Measurements from ENCODE around the gene VAV2. TPM values are rescaled to one million over a fixed set of nuclear protein-coding genes. Genes with fewer than 3 reads are reported as not detected.

The VAV2 gene
- polyA plus RNA-seq, 1 experiment = 9.0 TPM

- Histone ChIP-seq H3K4me3 (ENCODE audit: low read depth, low read length) (no peak overlapping the region), H3K27me3 (ENCODE audit: control insufficient read depth, insufficient read depth, low read length) (no peaks in the 10 kb centered on the region), H3K9me3 (ENCODE audit: control insufficient read depth, insufficient read depth, low read length) (peaks cover 8% of the 10 kb centered on the region; the same call in 1 of the 2 replicates), H3K27ac (ENCODE audit: low read depth, low read length) (no peak overlapping the region)
- ChIA-PET CTCF (no interaction called here), POLR2A (no interaction called here)
- no peak for TF ChIP-seq CTCF (IDR thresholded peaks at IDR 0.05; ENCODE audit: low read depth, low read length)
- DNase-seq (ENCODE audit: low read depth, low spot score) = no peak
Observed at GRCh38 chr9:133844398-133844784, 147.7 kb downstream of the VAV2 start.

GRCh38 chr9:133843751-133844397 is 148.2 kb downstream of the VAV2 start:
- ChIA-PET CTCF (no interaction called here), POLR2A (no interaction called here)
- no peak for TF ChIP-seq CTCF (IDR thresholded peaks at IDR 0.05; ENCODE audit: low read depth, low read length)
- Histone ChIP-seq H3K4me3 (ENCODE audit: low read depth, low read length) (no peak overlapping the region), H3K9me3 (ENCODE audit: control insufficient read depth, insufficient read depth, low read length) (peaks cover 8% of the 10 kb centered on the region; the same call in 1 of the 2 replicates), H3K27me3 (ENCODE audit: control insufficient read depth, insufficient read depth, low read length) (no peaks in the 10 kb centered on the region), H3K27ac (ENCODE audit: low read depth, low read length) (no peak overlapping the region)
- no peak for DNase-seq (ENCODE audit: low read depth, low spot score)

GRCh38 chr9:133843250-133843649 is 148.9 kb downstream of the VAV2 start:
- no peak for TF ChIP-seq CTCF (IDR thresholded peaks at IDR 0.05; ENCODE audit: low read depth, low read length)
- H3K27ac ChIP-seq (ENCODE audit: low read depth, low read length) = no peak overlapping the region
- H3K4me3 ChIP-seq (ENCODE audit: low read depth, low read length) = no peak overlapping the region
- no peak for DNase-seq (ENCODE audit: low read depth, low spot score)
- no peaks in the 10 kb centered on the region for H3K27me3 ChIP-seq (ENCODE audit: control insufficient read depth, insufficient read depth, low read length)
- H3K9me3 ChIP-seq (ENCODE audit: control insufficient read depth, insufficient read depth, low read length) = peaks cover 8% of the 10 kb centered on the region; the same call in 1 of the 2 replicates
- CTCF ChIA-PET = no interaction called here
- POLR2A ChIA-PET = no interaction called here

GRCh38 chr9:133842721-133843227 is 149.3 kb downstream of the VAV2 start:
- CTCF ChIA-PET = no interaction called here
- Histone ChIP-seq H3K4me3 (ENCODE audit: low read depth, low read length) (no peak overlapping the region), H3K9me3 (ENCODE audit: control insufficient read depth, insufficient read depth, low read length) (peaks cover 8% of the 10 kb centered on the region; the same call in 1 of the 2 replicates), H3K27me3 (ENCODE audit: control insufficient read depth, insufficient read depth, low read length) (no peaks in the 10 kb centered on the region), H3K27ac (ENCODE audit: low read depth, low read length) (no peak overlapping the region)
- TF ChIP-seq CTCF (IDR thresholded peaks at IDR 0.05; ENCODE audit: low read depth, low read length) = no peak
- no peak for DNase-seq (ENCODE audit: low read depth, low spot score)
- POLR2A ChIA-PET = no interaction called here

GRCh38 chr9:133842174-133842573 is 149.9 kb downstream of the VAV2 start:
- Histone ChIP-seq H3K27ac (ENCODE audit: low read depth, low read length) (no peak overlapping the region), H3K9me3 (ENCODE audit: control insufficient read depth, insufficient read depth, low read length) (peaks cover 8% of the 10 kb centered on the region; the same call in 1 of the 2 replicates), H3K4me3 (ENCODE audit: low read depth, low read length) (no peak overlapping the region), H3K27me3 (ENCODE audit: control insufficient read depth, insufficient read depth, low read length) (no peaks in the 10 kb centered on the region)
- DNase-seq (ENCODE audit: low read depth, low spot score) = no peak
- POLR2A ChIA-PET = no interaction called here
- no peak for TF ChIP-seq CTCF (IDR thresholded peaks at IDR 0.05; ENCODE audit: low read depth, low read length)
- CTCF ChIA-PET = no interaction called here
